ENCODE measurements around the gene FGFBP1.

DNA sequence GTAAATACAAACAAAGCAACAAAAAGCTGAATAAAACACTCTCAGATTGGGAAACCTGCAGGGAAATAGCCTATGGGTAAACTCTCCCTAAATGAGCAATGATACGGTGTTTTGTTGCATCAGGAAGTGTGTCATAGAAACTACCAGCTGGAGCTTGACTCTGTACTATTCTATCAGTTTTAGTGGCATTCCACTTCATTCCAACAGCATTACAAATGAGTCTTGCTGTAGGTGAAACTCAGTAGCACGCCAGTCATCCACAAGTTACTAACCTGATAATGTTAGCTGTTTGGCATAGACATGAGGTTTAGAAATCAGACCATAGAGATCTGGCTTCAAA is 24.9 kb downstream of the FGFBP1 start:
- TF ChIP-seq, protein P1, sequence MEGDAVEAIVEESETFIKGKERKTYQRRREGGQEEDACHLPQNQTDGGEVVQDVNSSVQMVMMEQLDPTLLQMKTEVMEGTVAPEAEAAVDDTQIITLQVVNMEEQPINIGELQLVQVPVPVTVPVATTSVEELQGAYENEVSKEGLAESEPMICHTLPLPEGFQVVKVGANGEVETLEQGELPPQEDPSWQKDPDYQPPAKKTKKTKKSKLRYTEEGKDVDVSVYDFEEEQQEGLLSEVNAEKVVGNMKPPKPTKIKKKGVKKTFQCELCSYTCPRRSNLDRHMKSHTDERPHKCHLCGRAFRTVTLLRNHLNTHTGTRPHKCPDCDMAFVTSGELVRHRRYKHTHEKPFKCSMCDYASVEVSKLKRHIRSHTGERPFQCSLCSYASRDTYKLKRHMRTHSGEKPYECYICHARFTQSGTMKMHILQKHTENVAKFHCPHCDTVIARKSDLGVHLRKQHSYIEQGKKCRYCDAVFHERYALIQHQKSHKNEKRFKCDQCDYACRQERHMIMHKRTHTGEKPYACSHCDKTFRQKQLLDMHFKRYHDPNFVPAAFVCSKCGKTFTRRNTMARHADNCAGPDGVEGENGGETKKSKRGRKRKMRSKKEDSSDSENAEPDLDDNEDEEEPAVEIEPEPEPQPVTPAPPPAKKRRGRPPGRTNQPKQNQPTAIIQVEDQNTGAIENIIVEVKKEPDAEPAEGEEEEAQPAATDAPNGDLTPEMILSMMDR (IDR thresholded peaks at IDR 0.05), result no peak
- TF ChIP-seq POLR2AphosphoS5 (IDR thresholded peaks at IDR 0.05) (no peak), EP300 (IDR thresholded peaks at IDR 0.05) (no peak)
